NAMALWA (cell line): Measurements from ENCODE around the gene DAPL1.
A peak's percentile ranks its signal among the peaks of the same experiment; 100 is the strongest.

ENCODE experiments used
- DNase-seq: peaks from one replicate; pipeline ENCODE4 v3.0.0-alpha.2; 2015; ENCODE audit warnings: low spot score

Gene DAPL1

GRCh38 chr2:158777077-158777476 is 18.0 kb upstream of the DAPL1 start:
- DNase-seq = no peak

DNA sequence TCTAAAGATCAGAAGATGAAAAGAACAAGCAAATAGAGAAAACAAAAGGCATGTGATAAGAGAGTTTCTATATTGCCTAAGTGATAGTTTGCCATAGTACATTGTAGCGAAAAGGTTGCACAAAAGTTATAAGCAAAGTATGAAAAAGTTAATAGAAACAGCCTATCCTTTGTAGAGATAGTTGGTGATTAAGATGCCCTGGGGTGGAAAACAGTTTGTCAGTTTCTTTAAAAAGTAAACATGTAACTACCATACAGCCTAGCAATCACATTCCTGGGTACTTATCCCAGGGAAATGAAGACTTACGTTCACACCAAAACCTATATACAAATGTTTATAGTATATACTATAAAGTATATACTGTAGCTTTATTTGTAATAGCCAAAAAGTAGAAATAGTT is 16.9 kb upstream of the DAPL1 start:
- no peak for DNase-seq

DNA sequence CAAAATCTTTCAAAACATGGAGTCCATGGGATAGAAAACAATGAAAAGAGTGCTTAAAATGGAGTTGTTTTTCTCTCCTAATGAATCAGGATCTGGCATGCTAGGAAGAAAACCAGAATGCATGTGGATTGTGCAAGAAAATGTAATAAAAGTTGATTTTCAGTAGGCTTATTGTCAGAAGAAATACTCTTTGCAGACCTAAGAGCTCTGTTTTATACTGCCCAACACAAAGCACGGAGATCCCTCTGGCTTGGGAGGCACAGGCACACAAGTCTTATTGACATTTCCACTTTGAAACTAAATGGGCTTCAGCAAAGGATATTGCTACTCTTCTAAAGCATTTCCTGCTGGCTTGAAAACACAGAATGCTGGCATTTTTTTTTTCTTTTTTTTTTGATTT is 15.5 kb upstream of the DAPL1 start:
- DNase-seq = no peak

GRCh38 chr2:158781353-158781961 is 13.7 kb upstream of the DAPL1 start:
- no peak for DNase-seq

DNA sequence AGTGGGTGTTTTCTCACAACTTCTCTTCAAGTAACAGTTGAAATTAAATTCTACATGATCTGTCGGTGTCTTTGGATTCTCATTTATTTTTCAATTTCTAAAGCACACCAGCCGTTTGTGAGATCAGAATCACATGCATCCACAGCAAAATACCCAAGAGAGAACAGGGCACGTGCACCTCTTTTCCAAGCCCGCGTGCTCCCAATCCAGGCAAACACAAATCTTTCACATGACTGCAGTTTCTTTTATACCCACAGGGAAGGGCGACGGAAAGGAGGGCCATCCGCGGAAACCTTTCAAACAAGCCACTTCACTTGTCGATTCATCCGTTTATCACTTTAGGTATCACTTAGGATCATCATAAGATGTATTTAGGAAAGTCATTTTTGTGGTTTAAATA is 13.0 kb upstream of the DAPL1 start:
- no peak for DNase-seq

- DNase-seq = no peak
These were observed 12.5 kb upstream of the DAPL1 start for GRCh38 chr2:158782616-158783015.

GRCh38 chr2:158783923-158784322 is 11.2 kb upstream of the DAPL1 start:
- peak; percentile 50 for DNase-seq

GRCh38 chr2:158786897-158787296 is 8.2 kb upstream of the DAPL1 start:
- no peak for DNase-seq

- DNase-seq = no peak
These were observed 6.2 kb upstream of the DAPL1 start for GRCh38 chr2:158788951-158789350.

DNA sequence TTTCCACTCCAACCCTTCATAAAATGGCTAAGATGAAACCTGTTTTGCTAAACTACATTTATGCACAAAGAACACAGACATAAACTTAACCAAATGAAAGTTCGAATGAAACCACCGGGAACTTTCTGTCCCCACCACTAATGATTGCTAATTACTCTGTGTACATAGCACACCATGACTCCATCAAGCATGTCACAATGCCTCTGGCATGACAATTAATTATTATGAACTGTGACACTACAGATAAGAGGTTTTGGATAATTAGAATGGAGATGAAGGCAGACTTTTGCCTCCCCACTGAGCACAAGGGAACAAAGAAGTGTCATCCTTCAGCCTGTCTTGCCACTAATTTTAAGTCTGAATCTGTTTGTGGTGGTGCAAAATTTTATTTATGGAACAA is 1.5 kb downstream of the DAPL1 start:
- no peak for DNase-seq

DNA sequence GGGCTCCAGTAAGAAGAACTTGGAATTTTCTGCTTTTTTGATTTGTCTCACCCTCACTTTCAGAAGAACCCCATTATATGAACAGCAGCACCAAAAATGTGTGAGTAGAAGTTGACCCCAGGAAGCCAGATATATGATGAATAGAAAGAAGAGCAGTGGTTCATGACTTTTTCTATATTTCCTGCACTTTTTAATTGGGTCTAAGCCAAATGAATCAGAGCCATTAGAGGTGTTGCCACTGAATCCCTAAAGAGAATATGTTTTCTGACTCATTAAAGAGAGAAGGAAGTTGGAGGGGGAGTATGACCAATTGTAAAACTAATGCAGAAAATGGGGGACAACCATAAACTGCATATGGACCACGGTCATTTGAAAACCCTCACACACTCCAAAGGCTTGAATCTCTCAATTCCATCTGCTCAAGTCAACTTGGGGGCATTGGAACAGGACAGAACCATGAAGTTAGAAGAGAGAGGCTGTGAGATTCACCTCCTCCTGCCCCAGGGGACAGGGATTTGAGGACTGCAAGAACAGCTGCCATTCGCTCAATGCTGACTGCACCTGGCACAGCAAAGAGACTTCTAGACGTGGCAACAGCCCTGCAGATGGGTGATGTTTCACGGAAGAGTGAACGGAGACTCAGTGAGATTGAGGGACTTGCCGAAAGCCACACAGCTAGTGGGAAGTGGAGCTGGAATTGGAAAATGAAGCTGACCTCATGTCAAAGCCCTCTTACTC is 3.0 kb downstream of the DAPL1 start:
- DNase-seq = no peak

- DNase-seq = no peak
These were observed 4.1 kb downstream of the DAPL1 start for GRCh38 chr2:158799181-158799580.

GRCh38 chr2:158803506-158803905 is 8.4 kb downstream of the DAPL1 start:
- DNase-seq = no peak

GRCh38 chr2:158805255-158805654 is 10.1 kb downstream of the DAPL1 start:
- DNase-seq = no peak

GRCh38 chr2:158805936-158806335 is 10.8 kb downstream of the DAPL1 start:
- DNase-seq = no peak

DNA sequence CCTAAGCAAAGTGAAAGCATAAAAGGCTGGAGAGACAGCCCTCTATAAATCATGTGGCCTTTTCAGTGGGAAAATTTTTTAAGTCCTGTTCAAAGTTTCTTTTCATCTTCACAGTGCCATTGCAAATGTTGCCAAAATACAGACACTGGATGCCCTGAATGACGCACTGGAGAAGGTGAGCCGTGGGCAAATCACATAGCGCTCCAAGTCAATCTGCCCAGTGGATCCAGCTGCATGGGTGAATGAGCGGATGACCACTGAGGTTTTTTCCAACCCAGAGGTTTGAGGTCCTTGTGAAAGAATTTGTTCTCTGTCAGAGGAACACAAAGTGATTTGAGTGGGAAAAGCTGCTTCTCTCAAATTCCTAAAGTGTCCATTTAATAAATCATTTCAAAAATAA is 11.8 kb downstream of the DAPL1 start:
- DNase-seq = no peak

GRCh38 chr2:158808426-158808825 is 13.3 kb downstream of the DAPL1 start:
- no peak for DNase-seq

GRCh38 chr2:158809816-158810215 is 14.7 kb downstream of the DAPL1 start:
- DNase-seq = no peak

DNA sequence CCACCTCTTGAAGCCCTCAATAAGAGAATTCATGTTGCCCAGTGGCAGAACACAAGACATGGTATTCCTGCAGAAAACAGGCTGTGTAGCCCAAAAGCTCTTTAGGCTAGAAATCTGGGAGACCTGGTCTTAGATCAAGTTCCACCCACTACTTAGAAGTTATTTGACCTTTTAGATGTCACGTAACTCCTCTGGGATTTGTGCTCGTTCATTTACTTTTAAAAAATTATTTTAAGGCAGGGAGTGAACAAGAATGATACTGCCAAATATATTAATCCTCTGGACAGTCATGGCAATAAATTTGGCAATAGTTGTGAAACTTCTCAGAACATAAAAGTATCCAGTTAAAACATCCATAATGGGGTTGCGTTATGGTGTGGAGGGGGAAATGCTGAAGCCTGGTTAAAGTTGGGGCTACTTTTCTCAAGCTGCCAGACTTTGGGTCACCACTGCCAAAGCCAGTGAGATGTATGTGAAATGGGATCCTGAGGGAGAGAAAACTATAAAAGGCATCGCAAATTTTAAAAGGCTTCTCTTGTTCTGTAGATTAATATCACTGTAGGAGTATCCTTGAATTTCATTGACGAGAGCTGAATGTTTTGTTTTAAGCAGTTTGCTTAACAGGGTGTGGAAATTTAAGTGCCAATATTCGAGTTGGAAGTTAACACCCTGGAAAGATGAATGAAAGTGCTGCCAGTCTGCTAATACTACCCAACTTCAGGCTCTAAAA is 15.8 kb downstream of the DAPL1 start:
- no peak for DNase-seq

- DNase-seq = no peak
These were observed 20.0 kb downstream of the DAPL1 start for GRCh38 chr2:158815166-158815565.

- DNase-seq = no peak
These were observed 20.5 kb downstream of the DAPL1 start for GRCh38 chr2:158815658-158816057.

DNA sequence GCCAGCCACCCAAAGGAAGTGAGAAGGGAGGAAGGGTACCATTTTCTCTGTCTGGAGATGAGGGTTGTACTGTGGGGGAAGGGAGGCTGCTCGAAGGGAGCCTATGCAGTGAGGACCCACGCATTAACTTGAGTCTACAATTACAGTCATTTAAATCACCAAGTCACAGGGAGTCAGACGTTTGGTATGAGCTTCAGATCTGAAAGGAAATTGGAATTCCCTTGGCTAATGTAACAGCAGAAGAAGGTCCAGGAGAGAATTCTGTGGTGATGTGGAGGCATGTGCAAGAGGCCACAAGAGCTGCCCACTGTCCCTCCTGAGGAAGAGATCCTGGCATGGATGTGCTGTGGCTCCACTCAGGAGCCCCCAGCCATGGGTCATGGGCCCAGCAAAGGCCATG is 22.5 kb downstream of the DAPL1 start:
- no peak for DNase-seq

DNA sequence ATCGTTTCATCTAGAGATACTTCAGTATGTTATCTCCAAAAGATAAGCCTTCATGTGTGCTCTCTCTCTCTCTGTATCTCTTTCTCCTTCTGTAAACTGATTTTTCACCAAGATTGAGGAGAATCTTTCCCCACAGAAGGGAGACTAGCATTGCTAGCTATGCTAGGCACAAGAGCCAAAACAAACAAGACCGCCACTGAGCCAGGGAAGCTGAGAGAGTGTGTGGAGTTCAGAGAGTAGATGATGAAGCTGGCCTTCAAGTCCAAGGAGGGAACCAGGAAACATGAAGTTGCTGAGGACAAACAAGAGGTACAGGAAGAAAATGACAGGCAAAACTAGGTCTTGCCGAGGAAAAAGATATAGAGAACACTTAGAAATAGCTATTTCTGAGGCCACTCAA is 23.4 kb downstream of the DAPL1 start:
- no peak for DNase-seq
